GM03348 (cell line): ENCODE results near the gene DPM3.
A peak's percentile ranks its signal among the peaks of the same experiment; 100 is the strongest.
"Not testable (repeated sequence)": the region's sequence is repeated elsewhere in the genome, so short reads cannot be mapped to it uniquely, and the experiment has no call there.

Experiments
- DNase-seq: peaks from one replicate; pipeline ENCODE4 v3.0.0; 2012; ENCODE audit warnings: low spot score

The DPM3 gene

GRCh38 chr1:155158991-155159390, 18.7 kb upstream of the DPM3 start:
- DNase-seq, result no peak

- DNase-seq, result not testable (repeated sequence)
These were observed 15.8 kb upstream of the DPM3 start for GRCh38 chr1:155155996-155156643.

- no peak for DNase-seq
These were observed 5.2 kb upstream of the DPM3 start for GRCh38 chr1:155145491-155145890.

- DNase-seq, result no peak
These were observed 1.4 kb upstream of the DPM3 start for GRCh38 chr1:155141749-155142148.

- no peak for DNase-seq
These were observed 261 bp upstream of the DPM3 start for GRCh38 chr1:155140630-155140953.

- no peak for DNase-seq
These were observed 3.0 kb downstream of the DPM3 start for GRCh38 chr1:155137154-155137949.

- no peak for DNase-seq
These were observed 3.6 kb downstream of the DPM3 start for GRCh38 chr1:155136748-155137147.

GRCh38 chr1:155135415-155136028, 4.8 kb downstream of the DPM3 start, which contains the start of gene SLC50A1:
Gene SLC50A1 (plus strand): TSS chr1:155135852. CDS start chr1:155135912, 60 bp downstream.
- peak; percentile 98 for DNase-seq

- DNase-seq, result peak; percentile 91
These were observed 5.4 kb downstream of the DPM3 start for GRCh38 chr1:155134880-155135414.

GRCh38 chr1:155134322-155134721, 6.0 kb downstream of the DPM3 start:
- DNase-seq, result no peak

- no peak for DNase-seq
These were observed 6.5 kb downstream of the DPM3 start for GRCh38 chr1:155133799-155134281.

- no peak for DNase-seq
These were observed 8.5 kb downstream of the DPM3 start for GRCh38 chr1:155131856-155132255.

- DNase-seq, result no peak
These were observed 9.0 kb downstream of the DPM3 start for GRCh38 chr1:155131285-155131684.

- no peak for DNase-seq
These were observed 9.9 kb downstream of the DPM3 start for GRCh38 chr1:155130272-155131006.

GRCh38 chr1:155128755-155129473, 11.4 kb downstream of the DPM3 start:
- DNase-seq, result no peak

- DNase-seq, result no peak
These were observed 12.2 kb downstream of the DPM3 start for GRCh38 chr1:155127967-155128754.

- DNase-seq, result peak; percentile 70
These were observed 13.0 kb downstream of the DPM3 start, which contains the start of gene EFNA1 for GRCh38 chr1:155127105-155127966. Gene EFNA1 (plus strand): TSS chr1:155127876. CDS start chr1:155127978, 102 bp downstream.

- DNase-seq, result no peak
These were observed 13.7 kb downstream of the DPM3 start for GRCh38 chr1:155126556-155127104.

- DNase-seq, result peak; percentile 46
These were observed 14.3 kb downstream of the DPM3 start for GRCh38 chr1:155125946-155126555.
